ENCODE results near the gene PARD3B. TPM values are rescaled to one million over a fixed set of nuclear protein-coding genes. Genes with fewer than 3 reads are reported as not detected.

The PARD3B gene
- total and polyA plus RNA-seq, 9 donors, result 6.4 to 15.3 (median 7.5) TPM

GRCh38 chr2:204846471-204846870 is 301.2 kb downstream of the PARD3B start:
- no peaks in the 10 kb centered on the region for H3K27me3 ChIP-seq (ENCODE audit: control insufficient read depth, insufficient read depth, low read length)
- WGBS (ENCODE audit: insufficient coverage), result no CpG with 5 or more reads among the region's 4 CpGs
- no peak for DNase-seq

GRCh38 chr2:204849892-204850291 is 304.6 kb downstream of the PARD3B start:
- no peaks in the 10 kb centered on the region for H3K36me3 ChIP-seq (ENCODE audit: control insufficient read depth, insufficient read depth, low read length)
- no peaks in the 10 kb centered on the region for H3K4me1 ChIP-seq (ENCODE audit: control insufficient read depth, insufficient read depth, low read length)
- no peaks in the 10 kb centered on the region for H3K27me3 ChIP-seq (ENCODE audit: control insufficient read depth, insufficient read depth, low read length)
- H3K27ac ChIP-seq (ENCODE audit: low read length), result no peak overlapping the region
- no peaks in the 10 kb centered on the region for H3K9me3 ChIP-seq (replicated peaks; ENCODE audit: control insufficient read depth, low read depth, low read length)
- H3K4me3 ChIP-seq (ENCODE audit: low read length), result no peak overlapping the region
- WGBS (ENCODE audit: insufficient coverage), result no CpG with 5 or more reads among the region's 3 CpGs
- DNase-seq, result no peak

More at GRCh38 chr2:204846471-204846870, 301.2 kb downstream of the PARD3B start:
- Histone ChIP-seq H3K27ac (ENCODE audit: low read length) (no peak overlapping the region), H3K4me3 (ENCODE audit: low read length) (no peak overlapping the region), H3K36me3 (ENCODE audit: control insufficient read depth, insufficient read depth, low read length) (no peaks in the 10 kb centered on the region), H3K9me3 (replicated peaks; ENCODE audit: control insufficient read depth, low read depth, low read length) (no peaks in the 10 kb centered on the region), H3K4me1 (ENCODE audit: control insufficient read depth, insufficient read depth, low read length) (peaks cover 7% of the 10 kb centered on the region)

GRCh38 chr2:204850581-204850980 is 305.3 kb downstream of the PARD3B start:
- DNase-seq, result peak; percentile 66
- no CpG with 5 or more reads among the region's 4 CpGs for WGBS (ENCODE audit: insufficient coverage)

GRCh38 chr2:204853905-204854304 is 308.6 kb downstream of the PARD3B start:
- H3K27ac ChIP-seq (ENCODE audit: low read length), result no peak overlapping the region
- WGBS (ENCODE audit: insufficient coverage), result 95% methylated on average over 1 of the region's 1 CpG
- H3K36me3 ChIP-seq (ENCODE audit: control insufficient read depth, insufficient read depth, low read length), result no peaks in the 10 kb centered on the region
- H3K4me3 ChIP-seq (ENCODE audit: low read length), result no peak overlapping the region
- no peak for DNase-seq
- no peaks in the 10 kb centered on the region for H3K9me3 ChIP-seq (replicated peaks; ENCODE audit: control insufficient read depth, low read depth, low read length)
- H3K27me3 ChIP-seq (ENCODE audit: control insufficient read depth, insufficient read depth, low read length), result no peaks in the 10 kb centered on the region
- no peaks in the 10 kb centered on the region for H3K4me1 ChIP-seq (ENCODE audit: control insufficient read depth, insufficient read depth, low read length)

More at GRCh38 chr2:204850581-204850980, 305.3 kb downstream of the PARD3B start:
- no peaks in the 10 kb centered on the region for H3K4me1 ChIP-seq (ENCODE audit: control insufficient read depth, insufficient read depth, low read length)
- H3K27ac ChIP-seq (ENCODE audit: low read length), result no peak overlapping the region
- no peaks in the 10 kb centered on the region for H3K27me3 ChIP-seq (ENCODE audit: control insufficient read depth, insufficient read depth, low read length)
- no peak overlapping the region for H3K4me3 ChIP-seq (ENCODE audit: low read length)
- H3K36me3 ChIP-seq (ENCODE audit: control insufficient read depth, insufficient read depth, low read length), result no peaks in the 10 kb centered on the region
- H3K9me3 ChIP-seq (replicated peaks; ENCODE audit: control insufficient read depth, low read depth, low read length), result no peaks in the 10 kb centered on the region

GRCh38 chr2:204860274-204860673 is 315.0 kb downstream of the PARD3B start:
- DNase-seq, result peak; percentile 48
- H3K4me3 ChIP-seq (ENCODE audit: low read length), result no peak overlapping the region
- 50% methylated on average over 4 of the region's 6 CpGs for WGBS (ENCODE audit: insufficient coverage)
- no peaks in the 10 kb centered on the region for H3K9me3 ChIP-seq (replicated peaks; ENCODE audit: control insufficient read depth, low read depth, low read length)
- no peaks in the 10 kb centered on the region for H3K4me1 ChIP-seq (ENCODE audit: control insufficient read depth, insufficient read depth, low read length)
- no peaks in the 10 kb centered on the region for H3K27me3 ChIP-seq (ENCODE audit: control insufficient read depth, insufficient read depth, low read length)
- no peak overlapping the region for H3K27ac ChIP-seq (ENCODE audit: low read length)
- no peaks in the 10 kb centered on the region for H3K36me3 ChIP-seq (ENCODE audit: control insufficient read depth, insufficient read depth, low read length)

GRCh38 chr2:204862809-204863208 is 317.5 kb downstream of the PARD3B start:
- no peak for DNase-seq
- Histone ChIP-seq H3K9me3 (replicated peaks; ENCODE audit: control insufficient read depth, low read depth, low read length) (no peaks in the 10 kb centered on the region), H3K27me3 (ENCODE audit: control insufficient read depth, insufficient read depth, low read length) (no peaks in the 10 kb centered on the region), H3K4me1 (ENCODE audit: control insufficient read depth, insufficient read depth, low read length) (no peaks in the 10 kb centered on the region), H3K4me3 (ENCODE audit: low read length) (no peak overlapping the region), H3K36me3 (ENCODE audit: control insufficient read depth, insufficient read depth, low read length) (no peaks in the 10 kb centered on the region), H3K27ac (ENCODE audit: low read length) (no peak overlapping the region)
- WGBS (ENCODE audit: insufficient coverage), result 92% methylated on average over 4 of the region's 7 CpGs

- no peaks in the 10 kb centered on the region for H3K4me1 ChIP-seq (ENCODE audit: control insufficient read depth, insufficient read depth, low read length)
- H3K36me3 ChIP-seq (ENCODE audit: control insufficient read depth, insufficient read depth, low read length), result no peaks in the 10 kb centered on the region
- H3K27me3 ChIP-seq (ENCODE audit: control insufficient read depth, insufficient read depth, low read length), result no peaks in the 10 kb centered on the region
- no peak overlapping the region for H3K4me3 ChIP-seq (ENCODE audit: low read length)
- WGBS (ENCODE audit: insufficient coverage), result no CpG with 5 or more reads among the region's 4 CpGs
- no peaks in the 10 kb centered on the region for H3K9me3 ChIP-seq (replicated peaks; ENCODE audit: control insufficient read depth, low read depth, low read length)
- no peak overlapping the region for H3K27ac ChIP-seq (ENCODE audit: low read length)
- no peak for DNase-seq
These were observed 318.1 kb downstream of the PARD3B start for GRCh38 chr2:204863336-204863735.

- Histone ChIP-seq H3K4me1 (ENCODE audit: control insufficient read depth, insufficient read depth, low read length) (no peaks in the 10 kb centered on the region), H3K36me3 (ENCODE audit: control insufficient read depth, insufficient read depth, low read length) (no peaks in the 10 kb centered on the region), H3K9me3 (replicated peaks; ENCODE audit: control insufficient read depth, low read depth, low read length) (no peaks in the 10 kb centered on the region), H3K27me3 (ENCODE audit: control insufficient read depth, insufficient read depth, low read length) (no peaks in the 10 kb centered on the region), H3K4me3 (ENCODE audit: low read length) (no peak overlapping the region), H3K27ac (ENCODE audit: low read length) (no peak overlapping the region)
- WGBS (ENCODE audit: insufficient coverage), result no CpG with 5 or more reads among the region's 3 CpGs
- DNase-seq, result peak; percentile 44
These were observed 324.0 kb downstream of the PARD3B start for GRCh38 chr2:204869132-204869823.

GRCh38 chr2:204870053-204870452 is 324.8 kb downstream of the PARD3B start:
- no peaks in the 10 kb centered on the region for H3K9me3 ChIP-seq (replicated peaks; ENCODE audit: control insufficient read depth, low read depth, low read length)
- H3K27ac ChIP-seq (ENCODE audit: low read length), result no peak overlapping the region
- DNase-seq, result no peak
- WGBS (ENCODE audit: insufficient coverage), result 75% methylated on average over 1 of the region's 2 CpGs
- no peaks in the 10 kb centered on the region for H3K27me3 ChIP-seq (ENCODE audit: control insufficient read depth, insufficient read depth, low read length)
- H3K4me1 ChIP-seq (ENCODE audit: control insufficient read depth, insufficient read depth, low read length), result no peaks in the 10 kb centered on the region
- H3K4me3 ChIP-seq (ENCODE audit: low read length), result no peak overlapping the region
- H3K36me3 ChIP-seq (ENCODE audit: control insufficient read depth, insufficient read depth, low read length), result no peaks in the 10 kb centered on the region

GRCh38 chr2:204871231-204871953 is 326.1 kb downstream of the PARD3B start:
- no CpG with 5 or more reads among the region's 1 CpG for WGBS (ENCODE audit: insufficient coverage)
- H3K36me3 ChIP-seq (ENCODE audit: control insufficient read depth, insufficient read depth, low read length), result no peaks in the 10 kb centered on the region
- H3K27me3 ChIP-seq (ENCODE audit: control insufficient read depth, insufficient read depth, low read length), result no peaks in the 10 kb centered on the region
- H3K27ac ChIP-seq (ENCODE audit: low read length), result no peak overlapping the region
- no peaks in the 10 kb centered on the region for H3K9me3 ChIP-seq (replicated peaks; ENCODE audit: control insufficient read depth, low read depth, low read length)
- peak; percentile 57 for DNase-seq
- H3K4me3 ChIP-seq (ENCODE audit: low read length), result no peak overlapping the region
- H3K4me1 ChIP-seq (ENCODE audit: control insufficient read depth, insufficient read depth, low read length), result no peaks in the 10 kb centered on the region
